Measurements from ENCODE around the gene LRRC27.

Gene LRRC27

GRCh38 chr10:132427006-132427771 lies 95.2 kb downstream of the LRRC27 start:
- DNase-seq (ENCODE audit: low spot score) = no peak

GRCh38 chr10:132427939-132428367 lies 96.0 kb downstream of the LRRC27 start:
- DNase-seq (ENCODE audit: low spot score) = no peak

- DNase-seq (ENCODE audit: low spot score) = no peak
These were observed 96.5 kb downstream of the LRRC27 start for GRCh38 chr10:132428486-132428995.
